Esophagus squamous epithelium (tissue), 4 donors: Measurements from ENCODE around the gene CLCN4.

Experiments used
- POLR2A ChIP-seq, 4 donors: fragments of 450-650 bp; IDR thresholded peaks; one replicate each; pipeline ENCODE4 v1.6.1; 2017; ENCODE audit warnings: antibody characterized with exemption in 4 of 4, mild to moderate bottlenecking in 4 of 4, moderate library complexity in 3 of 4
- TF ChIP-seq, protein P1 (sequence below), 6 experiments: fragments of 450-650 bp in 4 of 6; fragments of 200-600 bp in 2 of 6; sonication (generic) in 2 of 6; IDR thresholded peaks; one replicate each; pipeline ENCODE4 v1.5.1; 2016 to 2019; ENCODE audit warnings: antibody characterized with exemption in 6 of 6, mild to moderate bottlenecking in 4 of 6, moderate library complexity in 4 of 6

DNA sequence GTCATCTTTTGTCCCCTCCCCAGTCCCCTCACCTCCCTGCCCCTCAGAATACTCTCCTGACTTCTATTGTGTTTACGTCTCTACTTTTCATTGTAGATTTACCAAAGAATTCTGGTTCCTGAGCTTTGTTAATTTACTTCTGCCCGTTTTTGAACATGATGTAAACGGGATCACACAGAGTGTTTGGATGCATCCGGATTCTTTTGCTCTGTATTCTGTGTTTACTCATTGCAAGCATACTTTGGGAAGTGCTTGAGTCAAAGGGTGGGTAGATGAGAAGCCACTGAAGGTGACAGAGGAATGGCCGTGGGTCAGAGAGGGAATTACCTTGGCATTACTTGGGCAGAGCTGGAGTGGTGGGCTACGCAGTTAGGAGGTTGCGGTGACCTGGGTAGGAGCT lies 18.0 kb downstream of the CLCN4 start:
- TF ChIP-seq, protein P1, sequence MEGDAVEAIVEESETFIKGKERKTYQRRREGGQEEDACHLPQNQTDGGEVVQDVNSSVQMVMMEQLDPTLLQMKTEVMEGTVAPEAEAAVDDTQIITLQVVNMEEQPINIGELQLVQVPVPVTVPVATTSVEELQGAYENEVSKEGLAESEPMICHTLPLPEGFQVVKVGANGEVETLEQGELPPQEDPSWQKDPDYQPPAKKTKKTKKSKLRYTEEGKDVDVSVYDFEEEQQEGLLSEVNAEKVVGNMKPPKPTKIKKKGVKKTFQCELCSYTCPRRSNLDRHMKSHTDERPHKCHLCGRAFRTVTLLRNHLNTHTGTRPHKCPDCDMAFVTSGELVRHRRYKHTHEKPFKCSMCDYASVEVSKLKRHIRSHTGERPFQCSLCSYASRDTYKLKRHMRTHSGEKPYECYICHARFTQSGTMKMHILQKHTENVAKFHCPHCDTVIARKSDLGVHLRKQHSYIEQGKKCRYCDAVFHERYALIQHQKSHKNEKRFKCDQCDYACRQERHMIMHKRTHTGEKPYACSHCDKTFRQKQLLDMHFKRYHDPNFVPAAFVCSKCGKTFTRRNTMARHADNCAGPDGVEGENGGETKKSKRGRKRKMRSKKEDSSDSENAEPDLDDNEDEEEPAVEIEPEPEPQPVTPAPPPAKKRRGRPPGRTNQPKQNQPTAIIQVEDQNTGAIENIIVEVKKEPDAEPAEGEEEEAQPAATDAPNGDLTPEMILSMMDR (IDR thresholded peaks at IDR 0.05), result no peak
- TF ChIP-seq POLR2A (IDR thresholded peaks at IDR 0.05), result no peak
